ENCODE measurements around the gene CARMIL1.

GRCh38 chr6:25309886-25310285 lies 30.7 kb downstream of the CARMIL1 start:
- TF ChIP-seq CTCF (IDR thresholded peaks at IDR 0.05), result no peak
- no peak for TF ChIP-seq PBX3 (IDR thresholded peaks at IDR 0.05)
- no peak for TF ChIP-seq POLR2AphosphoS5 (IDR thresholded peaks at IDR 0.05; ENCODE audit: low read depth, low read length)
- no peak for TF ChIP-seq GABPA (IDR thresholded peaks at IDR 0.05; ENCODE audit: low read depth)
- no peak for TF ChIP-seq RAD21 (IDR thresholded peaks at IDR 0.05; ENCODE audit: low read length)
- TF ChIP-seq RCOR1 (IDR thresholded peaks at IDR 0.05; ENCODE audit: low read length), result no peak
- TF ChIP-seq MAX (IDR thresholded peaks at IDR 0.05; ENCODE audit: low read depth), result no peak
- no peak for TF ChIP-seq TEAD4 (IDR thresholded peaks at IDR 0.05; ENCODE audit: borderline replicate concordance, insufficient read depth)
- no peak for TF ChIP-seq RFX5 (IDR thresholded peaks at IDR 0.05; ENCODE audit: low read length)
